ENCODE data around the gene FAM168B. TPM values are rescaled to one million over a fixed set of nuclear protein-coding genes. Genes with fewer than 3 reads are reported as not detected.

The FAM168B gene
- polyA plus RNA-seq, 1 of the 3 experiments (the other 2 are of a cell fraction): 72.7 TPM

- H3K27ac ChIP-seq (ENCODE audit: low read depth in 2 of 2, low read length in 1 of 2): no peak overlapping the region
- DNase-seq: no peak
- peaks cover 32% of the 10 kb centered on the region; the same call in 1 of the 2 replicates for H3K79me2 ChIP-seq (ENCODE audit: insufficient read depth)
- H2AFZ ChIP-seq (ENCODE audit: low read depth): no peak overlapping the region
- no peaks in the 10 kb centered on the region for H3K9me2 ChIP-seq
- H3K36me3 ChIP-seq (replicated peaks in 1 of 2; ENCODE audit: control insufficient read depth in 1 of 2, insufficient read depth in 2 of 2, low read length in 1 of 2): peaks cover 42% of the 10 kb centered on the region in 2 experiments
- H3K9ac ChIP-seq: no peak overlapping the region
- WGBS (ENCODE audit: low lambda C conversion rate): 90% methylated on average over 3 of the region's 3 CpGs
- POLR2A ChIA-PET: no interaction called here
- no peaks in the 10 kb centered on the region for H3F3A ChIP-seq (replicated peaks; ENCODE audit: insufficient read depth)
- no peaks in the 10 kb centered on the region for H3K4me1 ChIP-seq (ENCODE audit: control insufficient read depth in 1 of 2, insufficient read depth in 2 of 2, low read depth in 1 of 2, low read length in 1 of 2)
- H4K20me1 ChIP-seq (ENCODE audit: insufficient read depth): peaks cover 3% of the 10 kb centered on the region; the same call in 1 of the 2 replicates
- TF ChIP-seq SIN3A (IDR thresholded peaks at IDR 0.05; ENCODE audit: borderline replicate concordance, low read depth, low read length): no peak
- TF ChIP-seq JUND (IDR thresholded peaks at IDR 0.05): no peak
- no peak for TF ChIP-seq CTCF (IDR thresholded peaks at IDR 0.05)
- no peak for TF ChIP-seq RAD21 (IDR thresholded peaks at IDR 0.05; ENCODE audit: low read length)
- TF ChIP-seq GATA2 (CRISPR knock-in tag; IDR thresholded peaks at IDR 0.05): no peak
- no peak for TF ChIP-seq RFX5 (IDR thresholded peaks at IDR 0.05; ENCODE audit: low read length)
- no peak for TF ChIP-seq TEAD4 (IDR thresholded peaks at IDR 0.05; ENCODE audit: borderline replicate concordance, insufficient read depth)
- TF ChIP-seq RXRA (IDR thresholded peaks at IDR 0.05; ENCODE audit: borderline replicate concordance, low read depth): no peak
- no peak for TF ChIP-seq EZH2phosphoT487 (IDR thresholded peaks at IDR 0.05; ENCODE audit: borderline replicate concordance, low read depth)
- no peak for TF ChIP-seq USF1 (IDR thresholded peaks at IDR 0.05; ENCODE audit: borderline replicate concordance, low read depth)
- TF ChIP-seq NRF1 (IDR thresholded peaks at IDR 0.05; ENCODE audit: low read depth, low read length): no peak
- no peak for TF ChIP-seq POLR2AphosphoS5 (IDR thresholded peaks at IDR 0.05; ENCODE audit: low read depth, low read length)
- no peak for TF ChIP-seq IRF3 (IDR thresholded peaks at IDR 0.05; ENCODE audit: low read depth, low read length)
- no peak for TF ChIP-seq CHD2 (IDR thresholded peaks at IDR 0.05; ENCODE audit: low read length, partially characterized antibody)
- TF ChIP-seq SMC3 (IDR thresholded peaks at IDR 0.05; ENCODE audit: low read depth, low read length): no peak
- no peak for TF ChIP-seq MAX (IDR thresholded peaks at IDR 0.05; ENCODE audit: low read depth)
- TF ChIP-seq NFIC (IDR thresholded peaks at IDR 0.05; ENCODE audit: borderline replicate concordance): no peak
- TF ChIP-seq FOXM1 (IDR thresholded peaks at IDR 0.05; ENCODE audit: low read depth): no peak
- no peak for TF ChIP-seq PBX3 (IDR thresholded peaks at IDR 0.05)
- TF ChIP-seq EP300 (IDR thresholded peaks at IDR 0.05; ENCODE audit: borderline replicate concordance in 1 of 2, low read depth in 1 of 2, low read length in 1 of 2): no peak
- H3K9me3 ChIP-seq: no peaks in the 10 kb centered on the region
- no peak overlapping the region for H3K4me2 ChIP-seq
- CTCF ChIA-PET: interaction anchor here (0.7 kb wide), 1 partner anchor 14 kb away, joined by 4 read pairs; no protein-coding TSS in a partner anchor
- H3K27me3 ChIP-seq (ENCODE audit: insufficient read depth): no peaks in the 10 kb centered on the region
- no peak overlapping the region for H3K4me3 ChIP-seq (ENCODE audit: low read depth in 2 of 2, low read length in 1 of 2)
Measured at GRCh38 chr2:131127076-131127475, 33.8 kb upstream of the FAM168B start.

All from SK-N-SH (cell line).